WI38 (cell line): ENCODE data around the gene TEX51.

ENCODE experiments used
- H3K4me3 ChIP-seq: 2 replicates; pipeline ENCODE4 v1.5.1; 2011; ENCODE audit warnings: low read depth, mild to moderate bottlenecking, control low read depth, low read length
- CTCF ChIP-seq: IDR thresholded peaks from 2 replicates; pipeline ENCODE4 v1.5.1; 2012; ENCODE audit warnings: low read depth, mild to moderate bottlenecking, control low read depth, low read length

TEX51 gene

DNA sequence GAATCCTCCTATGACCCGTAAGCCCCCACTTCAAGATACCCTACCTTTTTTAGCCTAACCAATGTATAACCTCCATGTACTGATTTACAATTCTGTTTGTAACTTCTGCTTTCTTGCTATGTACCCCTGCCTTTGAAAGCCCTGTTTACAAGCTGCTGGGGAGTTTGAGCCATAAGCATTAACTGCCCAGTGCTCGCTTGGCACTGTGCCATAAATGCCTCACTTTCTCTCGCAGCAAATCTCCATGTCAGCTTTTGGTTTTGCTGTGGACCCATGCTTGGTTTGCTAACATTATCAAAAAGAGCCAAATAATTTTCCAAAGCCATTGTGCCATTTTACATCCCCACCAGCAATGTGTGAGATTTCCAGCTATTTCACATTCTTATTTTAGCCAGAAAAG, 51.8 kb downstream of the TEX51 start:
- no peak overlapping the region for H3K4me3 ChIP-seq
- TF ChIP-seq CTCF, result no peak
